ENCODE data around the gene SHQ1.

The SHQ1 gene

DNA sequence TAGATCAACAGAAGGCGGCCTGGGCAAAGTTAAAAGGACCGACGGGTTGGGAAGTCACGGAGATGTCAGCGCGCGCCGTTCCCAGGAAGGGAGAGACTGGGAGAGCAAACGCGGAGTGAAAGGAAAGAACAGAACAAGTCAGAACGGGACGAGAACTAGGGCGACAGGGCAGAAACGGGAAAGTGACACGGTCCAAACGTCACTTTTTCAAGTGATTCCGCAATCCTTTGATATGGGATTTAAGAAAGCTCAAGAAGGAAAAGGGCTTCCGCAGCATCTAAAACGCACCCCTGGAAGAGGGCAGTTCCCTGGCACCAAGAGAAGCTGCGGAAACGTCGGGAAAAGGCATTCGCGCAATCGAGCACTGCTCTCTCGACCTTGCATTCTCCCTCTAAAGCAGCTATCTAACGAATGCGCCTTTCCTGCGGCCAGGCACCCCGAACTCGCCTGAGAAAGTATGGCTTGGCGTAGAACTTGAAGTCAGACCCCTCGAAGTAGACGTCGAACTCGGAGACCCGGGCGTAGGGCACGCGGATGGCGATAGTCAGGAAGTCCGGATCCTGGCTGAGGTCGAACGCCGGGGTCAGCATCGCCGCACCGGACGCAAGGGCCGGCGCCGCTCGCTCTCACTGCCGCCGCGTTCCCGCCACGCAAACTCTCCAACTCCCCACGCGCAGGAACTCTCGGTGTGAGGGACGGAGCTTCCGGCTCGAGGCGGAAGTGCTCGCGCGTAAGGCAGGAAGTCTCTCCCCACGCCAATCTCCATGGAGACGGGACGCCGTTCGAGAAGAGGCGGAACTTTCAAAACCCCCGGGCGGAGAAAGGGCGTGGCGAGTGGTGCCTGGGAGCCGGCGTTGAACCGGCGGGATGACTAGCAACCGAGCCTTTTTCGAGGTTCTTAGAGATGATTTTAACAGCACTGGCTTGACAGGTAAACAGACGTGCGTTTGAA, at the start of gene SHQ1:
Gene SHQ1 (minus strand): TSS at position 695 of the 952 bp plus-strand sequence. CDS start 105 bp downstream, at position 590.
- DNase-seq, result peak; percentile 38

DNA sequence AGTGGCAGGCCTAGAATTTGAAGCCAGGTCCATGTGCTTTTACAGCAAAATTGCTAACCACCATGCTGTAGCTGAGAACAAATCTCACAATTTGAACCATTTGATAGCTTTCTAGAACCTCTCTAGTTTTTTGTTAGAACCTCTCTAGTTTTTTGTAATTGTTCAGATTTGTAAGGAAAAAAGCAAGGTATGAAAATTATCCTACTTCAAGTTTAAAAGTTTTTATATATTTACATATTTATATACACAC, 49.4 kb upstream of the SHQ1 start:
- DNase-seq, result no peak

DNA sequence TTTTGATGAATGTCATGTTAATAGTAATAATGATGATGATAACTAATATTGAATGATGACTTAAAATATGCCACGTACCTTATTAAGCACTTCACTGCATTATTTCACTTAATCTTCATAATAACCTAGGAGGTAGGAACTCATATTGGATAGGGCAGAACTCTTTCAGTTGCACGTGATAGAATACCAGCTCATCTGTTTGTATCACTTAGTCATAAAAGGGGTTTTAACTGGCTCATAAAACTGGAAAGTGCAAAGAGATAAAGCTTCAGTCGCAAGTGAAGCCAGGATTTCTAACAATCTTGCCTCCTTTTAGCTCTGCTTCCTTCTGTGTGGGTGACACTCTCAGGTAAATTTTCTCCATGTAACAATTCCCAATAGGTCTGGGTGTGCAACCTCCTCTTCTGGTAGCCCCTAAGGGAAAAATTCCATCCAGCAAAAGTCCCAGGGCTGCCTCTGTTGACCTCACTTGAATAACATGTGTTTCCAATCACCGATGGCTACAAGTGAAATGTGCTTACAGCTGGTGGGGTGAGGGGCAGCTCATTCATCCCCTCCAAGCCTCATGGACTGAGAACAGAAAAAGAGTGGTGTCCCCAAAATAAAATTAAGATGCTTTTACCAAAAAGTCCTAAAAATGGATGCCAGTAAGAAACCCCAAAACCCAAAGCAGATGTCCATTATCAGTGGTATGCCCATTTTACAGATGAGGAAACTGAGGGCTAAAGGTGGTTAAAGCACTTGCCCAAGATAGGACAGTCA, 48.9 kb upstream of the SHQ1 start:
- no peak for DNase-seq

DNA sequence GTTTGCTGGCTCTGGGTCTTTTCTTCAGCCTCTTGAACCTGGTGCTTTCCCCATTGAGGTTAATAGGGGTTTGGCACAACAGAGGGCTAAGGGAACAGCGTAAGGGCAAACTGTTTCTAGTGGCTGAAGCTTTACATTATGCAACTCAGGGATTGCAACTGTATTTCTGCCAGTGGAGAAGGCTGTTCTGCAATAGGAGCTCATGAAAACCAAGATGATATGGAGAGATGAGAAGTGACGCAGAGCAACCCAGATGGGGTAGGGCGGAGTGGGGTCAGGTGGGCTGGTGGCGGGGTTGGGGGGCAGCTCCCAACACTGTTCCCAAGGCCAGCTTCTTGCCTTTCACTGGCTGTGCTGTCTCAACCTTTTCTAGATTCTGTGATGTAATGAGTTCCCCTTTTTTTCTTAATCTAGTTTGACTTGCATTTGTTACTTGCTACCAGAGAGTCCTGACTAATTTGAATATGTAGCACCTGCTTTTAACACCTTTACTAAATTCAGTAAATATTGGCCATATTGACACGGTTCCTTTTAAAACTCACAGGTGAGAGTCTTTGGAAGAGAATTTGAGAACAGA, 46.8 kb upstream of the SHQ1 start:
- DNase-seq, result no peak

DNA sequence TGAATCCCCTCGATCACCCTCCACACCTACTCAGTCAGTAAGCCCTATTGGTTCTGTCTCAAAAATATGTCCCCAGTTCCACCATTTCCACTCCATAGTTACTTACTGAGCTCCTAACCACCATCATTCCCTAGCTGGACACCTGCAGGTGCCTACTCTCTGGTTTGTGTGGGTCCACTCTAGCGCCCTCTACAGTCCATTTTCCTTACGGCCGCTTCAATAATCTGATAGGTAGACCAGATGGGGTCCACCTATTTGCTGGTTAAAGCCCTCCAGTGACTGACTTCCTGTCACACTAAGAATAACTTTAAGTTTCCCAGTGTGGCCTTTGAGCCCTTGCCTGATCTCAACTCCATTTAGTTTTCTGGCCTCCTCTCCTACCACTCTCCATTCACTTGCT, 44.6 kb upstream of the SHQ1 start:
- DNase-seq, result no peak

DNA sequence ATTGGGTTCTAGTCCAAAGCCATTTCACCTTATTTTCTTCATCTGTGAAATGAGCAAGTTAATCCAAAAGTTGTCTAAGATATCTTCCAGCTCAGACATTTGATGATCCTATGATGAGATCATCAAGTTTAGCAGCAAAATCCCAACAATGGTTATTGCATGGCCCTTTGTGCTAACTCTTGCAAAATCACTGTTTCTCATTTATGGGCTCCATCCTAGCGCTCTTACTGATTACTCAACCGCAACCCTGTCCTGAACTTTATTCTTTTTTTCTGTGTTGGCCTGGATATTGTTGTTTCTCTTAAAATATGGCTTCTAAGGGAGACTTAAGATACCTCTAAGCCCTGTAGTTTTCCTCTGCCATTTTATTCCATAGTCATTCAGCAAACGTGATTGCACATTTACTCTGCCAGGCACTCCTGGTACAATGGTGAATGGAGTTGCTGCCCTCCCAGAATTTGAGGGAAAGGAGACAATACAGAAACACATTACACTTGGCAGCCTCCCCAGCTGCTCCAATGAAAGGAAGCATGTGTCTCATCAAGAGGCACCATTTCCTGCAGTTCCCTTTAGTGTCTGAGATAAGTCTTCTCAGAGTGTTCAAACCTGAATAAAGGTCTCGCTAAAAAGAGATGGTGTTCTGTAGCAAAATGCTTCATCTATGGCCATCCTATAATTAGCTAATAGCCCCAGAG, 44.0 kb upstream of the SHQ1 start:
- DNase-seq, result no peak

DNA sequence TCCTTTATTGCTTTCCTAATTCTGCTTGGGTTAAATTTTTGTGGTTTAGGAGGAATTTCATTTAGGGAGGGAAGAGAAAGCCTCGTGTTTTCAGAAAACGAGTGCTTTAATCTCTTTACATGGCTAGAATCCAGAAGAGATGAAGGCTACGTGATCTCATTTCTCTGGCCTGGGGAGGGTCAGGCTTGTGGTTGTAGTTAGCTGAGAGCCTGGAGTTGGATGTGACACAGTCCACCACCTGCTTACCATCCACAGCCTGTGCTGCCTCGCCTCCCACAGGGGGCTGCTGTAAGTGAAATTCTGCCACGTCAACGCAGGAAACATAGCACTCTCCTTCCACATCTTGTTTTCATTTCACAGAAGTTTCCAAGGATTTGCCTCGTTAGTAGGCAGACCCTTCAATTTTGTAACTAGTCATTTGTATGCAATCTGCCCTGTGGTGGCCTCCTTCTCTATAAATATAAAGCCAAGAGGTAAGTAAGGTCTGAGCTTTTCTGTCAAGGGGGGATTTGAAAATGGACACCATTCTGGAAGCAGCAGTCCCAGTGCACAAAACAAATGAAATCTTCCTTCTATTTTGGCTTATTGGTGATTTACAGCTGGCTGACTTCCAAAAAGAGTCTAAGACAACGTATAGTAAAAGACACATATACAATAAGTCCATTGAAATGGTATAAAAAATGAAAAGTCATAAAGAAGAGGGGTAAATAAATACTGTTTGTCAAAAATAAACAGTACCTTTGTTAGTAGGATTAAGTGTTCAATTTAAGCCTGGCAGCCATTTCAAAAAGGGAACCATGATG, 43.0 kb upstream of the SHQ1 start:
- DNase-seq, result no peak

DNA sequence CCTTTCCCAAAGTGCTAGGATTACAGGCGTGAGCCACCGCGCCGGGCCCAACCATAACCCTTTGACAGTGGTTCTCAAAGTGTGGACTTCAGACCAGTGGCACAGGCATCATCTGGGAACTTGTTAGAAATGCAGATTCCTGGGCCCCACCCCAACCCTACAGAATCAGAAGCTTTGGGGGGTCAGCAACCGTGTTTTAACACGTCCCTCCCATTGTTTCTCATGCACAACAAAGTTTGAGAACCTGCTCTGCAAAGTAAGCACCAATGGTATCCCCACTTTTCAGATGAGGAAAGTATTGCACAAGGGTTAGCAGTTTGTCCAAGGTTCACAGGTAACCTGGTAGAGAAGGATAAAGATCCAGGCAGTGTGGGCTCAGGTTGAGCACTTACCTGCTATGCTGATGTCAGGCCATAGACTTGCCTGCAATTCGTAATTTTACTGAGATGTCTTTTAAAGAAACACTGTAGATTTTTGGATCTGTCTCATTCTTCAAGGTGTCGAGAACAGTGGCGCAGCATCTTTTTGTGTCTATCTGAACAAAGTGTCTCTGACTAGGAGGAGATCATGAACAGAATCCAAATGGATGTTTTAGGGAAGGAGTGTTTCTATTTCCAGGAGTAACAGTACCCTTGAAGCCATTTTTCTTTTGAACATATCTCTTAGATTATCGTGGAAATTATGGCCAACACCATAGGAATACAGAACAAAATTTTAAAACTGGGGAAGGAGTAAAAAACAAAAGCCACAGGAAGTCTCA, 42.1 kb upstream of the SHQ1 start:
- no peak for DNase-seq

DNA sequence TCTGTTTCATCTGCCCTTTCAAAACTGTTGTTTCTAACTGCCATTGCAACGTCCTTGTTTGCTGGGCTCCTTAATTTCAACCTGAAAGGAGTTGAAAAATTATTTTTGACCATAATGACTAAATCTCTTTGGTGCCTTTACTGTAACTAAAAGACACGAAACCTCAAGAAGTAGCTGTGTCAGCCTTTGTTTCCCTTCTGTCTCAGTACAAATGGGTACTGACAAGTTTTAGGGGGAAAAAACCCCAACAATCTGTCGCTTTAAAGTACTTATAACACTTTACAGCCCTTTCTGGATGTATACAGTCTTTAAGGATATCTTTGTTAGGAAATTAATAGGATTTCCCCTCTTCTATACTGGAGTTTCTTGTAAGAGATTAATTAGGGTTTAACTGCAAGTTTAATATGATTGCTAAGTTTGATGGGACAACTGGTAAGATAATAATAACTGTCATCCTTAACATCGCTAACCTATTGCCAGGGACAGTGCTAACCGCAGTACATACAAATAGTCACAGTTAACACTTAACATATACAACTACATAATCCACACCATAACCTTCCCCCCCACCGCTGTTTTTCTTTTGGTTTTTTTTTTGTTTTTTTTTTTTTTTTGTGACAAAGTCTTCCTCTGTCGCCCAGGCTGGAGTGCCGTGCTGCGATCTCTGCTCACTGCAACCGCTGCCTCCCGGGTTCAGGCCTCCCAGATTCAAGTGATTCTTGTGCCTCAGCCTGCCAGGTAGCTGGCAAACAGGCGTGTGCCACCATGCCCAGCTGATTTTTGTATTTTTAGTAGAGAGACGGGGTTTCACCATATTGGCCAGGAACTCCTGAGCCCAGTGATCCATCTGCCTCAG, 41.3 kb upstream of the SHQ1 start:
- DNase-seq, result no peak

DNA sequence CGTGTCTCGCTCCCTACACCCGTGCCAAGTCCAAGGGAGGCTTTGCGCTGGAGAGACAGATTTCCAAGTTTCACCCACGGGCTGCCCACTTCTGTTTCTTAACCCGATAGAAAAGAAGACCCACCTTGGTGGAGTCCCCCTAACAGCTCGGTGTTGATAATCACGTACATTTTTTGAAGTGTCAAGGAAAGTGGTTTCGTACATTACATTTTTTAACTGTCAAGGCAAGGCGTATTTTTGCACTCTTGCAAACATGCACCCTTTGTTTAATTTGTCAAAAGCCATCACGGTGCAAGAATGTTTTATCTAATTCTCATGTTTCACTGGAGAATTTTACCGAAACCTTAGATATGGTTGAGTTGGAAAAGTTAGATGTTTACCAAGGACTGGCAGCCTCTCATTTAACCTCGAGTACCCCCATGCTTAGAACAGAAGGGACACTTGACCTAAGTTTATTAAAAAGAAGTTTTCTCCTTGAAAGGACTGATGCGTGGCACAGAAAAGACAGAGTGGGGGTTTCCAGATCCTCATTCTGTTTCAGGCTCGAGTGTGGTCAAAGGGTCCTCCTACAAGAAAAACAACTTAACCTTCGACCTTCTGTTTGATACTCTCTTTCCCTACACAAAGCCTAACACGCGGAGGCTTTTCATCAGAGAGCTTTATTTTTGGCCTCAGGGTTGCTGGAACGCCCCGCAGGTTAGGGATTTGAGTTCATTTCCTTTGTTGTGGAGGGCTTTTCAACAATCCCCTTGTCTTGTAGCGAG, 40.5 kb upstream of the SHQ1 start:
- DNase-seq, result no peak

DNA sequence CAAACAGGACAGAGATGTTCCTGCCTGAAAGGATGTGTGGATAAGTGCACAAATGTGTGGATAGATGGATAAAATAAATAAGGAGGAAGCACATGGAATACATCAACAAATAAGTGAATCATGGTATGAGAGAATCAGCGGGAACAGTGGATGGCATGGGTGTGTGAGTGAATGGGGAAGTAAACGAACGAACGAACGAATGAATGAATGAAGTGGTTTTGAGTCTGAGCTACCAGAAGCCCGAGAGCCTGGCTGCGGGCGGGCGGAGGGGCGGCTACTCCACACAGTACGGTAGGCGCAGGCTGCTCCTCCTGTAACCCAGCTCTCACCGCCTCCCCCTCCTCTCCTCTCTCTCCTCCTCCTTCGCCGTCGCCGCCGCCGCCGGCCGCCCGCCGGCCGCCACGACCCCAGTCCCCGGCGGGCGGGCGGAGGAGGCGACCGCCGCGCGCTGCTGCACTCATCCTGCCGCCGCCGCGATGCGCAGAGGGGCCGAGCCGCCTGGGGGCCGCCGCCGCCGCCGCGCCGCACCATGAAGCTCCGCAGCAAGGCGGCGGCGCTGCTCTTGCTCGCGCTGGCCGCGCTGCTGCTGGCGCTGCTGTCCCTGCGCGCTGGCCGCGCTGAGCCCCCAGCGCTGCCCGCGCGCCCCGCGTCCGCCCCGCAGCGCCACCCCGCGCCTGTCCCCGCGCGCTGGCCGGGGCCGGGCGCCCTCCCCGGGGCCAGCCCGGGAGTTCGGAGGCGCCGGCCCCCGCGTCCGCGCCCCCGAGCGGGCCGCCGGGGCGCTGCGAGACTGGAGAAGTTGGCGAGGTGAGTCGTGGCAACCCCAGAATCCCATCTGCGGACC, 39.7 kb upstream of the SHQ1 start, which contains the start of gene GXYLT2:
Gene GXYLT2 (plus strand): TSS at position 342 of the 841 bp plus-strand sequence. CDS start 188 bp downstream, at position 530.
- no peak for DNase-seq

DNA sequence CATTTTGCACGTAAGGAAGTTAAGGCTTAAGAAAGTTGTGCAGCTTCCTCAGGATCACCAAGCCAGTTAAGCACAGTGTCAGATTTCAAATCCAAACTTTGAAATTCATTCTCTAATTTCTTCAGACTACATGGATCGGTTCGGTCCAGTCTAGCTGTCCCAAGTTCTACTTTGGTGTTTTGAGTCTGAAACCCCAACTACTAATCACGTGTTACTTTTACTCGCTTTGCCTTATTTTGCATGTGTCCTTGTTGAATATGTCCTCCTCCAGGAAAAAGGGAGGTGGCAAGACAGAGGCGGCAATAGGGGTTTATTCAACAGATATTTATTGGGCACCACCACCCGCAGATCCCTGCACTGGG, 39.1 kb upstream of the SHQ1 start:
- DNase-seq, result no peak

DNA sequence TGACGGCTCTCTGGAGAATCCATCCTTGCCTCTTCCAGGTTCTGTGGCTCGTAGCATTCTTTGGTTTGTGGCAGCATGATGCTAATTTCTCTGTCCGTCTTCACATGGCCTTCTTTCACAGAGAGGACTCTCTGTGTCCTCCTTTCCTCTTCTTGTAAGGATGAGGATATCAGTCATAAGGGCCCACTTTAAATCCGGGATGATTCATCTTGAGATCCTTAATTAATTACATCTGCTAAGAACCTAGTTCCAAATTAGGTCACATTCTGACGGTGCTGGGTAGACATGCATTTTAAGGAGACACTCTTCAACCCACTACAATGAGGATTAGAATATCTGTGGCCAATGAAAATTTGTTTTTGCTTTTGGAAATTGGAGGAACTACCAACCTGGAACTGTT, 23.9 kb upstream of the SHQ1 start:
- DNase-seq, result no peak

DNA sequence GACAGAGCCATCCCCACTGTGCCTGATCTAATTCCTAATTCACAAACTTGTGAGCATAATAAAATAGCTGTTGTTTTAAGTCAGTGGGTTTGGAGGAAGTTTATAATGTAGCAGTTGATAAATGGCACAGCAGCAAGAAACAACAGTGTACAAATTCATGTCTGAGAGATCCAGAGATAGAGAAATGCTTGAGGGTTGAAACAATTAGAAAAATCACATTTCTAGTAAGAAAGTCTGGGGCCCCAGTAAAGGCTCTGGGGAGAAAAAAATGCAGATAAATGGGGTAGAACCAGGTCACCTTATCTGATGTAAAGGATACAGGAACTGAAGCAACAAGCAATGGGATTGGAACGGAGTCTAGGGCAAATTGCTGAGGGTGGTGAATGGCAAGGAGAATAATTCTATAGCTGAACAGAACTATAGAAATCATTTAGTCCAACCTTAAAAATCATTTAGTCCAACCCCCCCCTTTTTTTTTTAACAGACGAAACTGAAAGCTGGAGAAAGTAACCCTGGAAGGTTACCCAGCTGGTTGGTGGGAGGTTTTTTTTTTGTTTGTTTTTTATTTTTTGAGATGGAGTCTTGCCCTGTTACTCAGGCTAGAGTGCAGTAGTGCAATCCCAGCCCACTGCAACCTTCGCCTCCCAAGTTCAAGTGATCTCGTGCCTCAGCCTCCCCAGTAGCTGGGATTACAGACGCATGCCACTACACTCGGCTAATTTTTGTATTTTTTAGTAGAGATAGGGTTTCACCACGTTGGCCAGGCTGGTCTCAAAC, 14.3 kb upstream of the SHQ1 start:
- DNase-seq, result no peak

DNA sequence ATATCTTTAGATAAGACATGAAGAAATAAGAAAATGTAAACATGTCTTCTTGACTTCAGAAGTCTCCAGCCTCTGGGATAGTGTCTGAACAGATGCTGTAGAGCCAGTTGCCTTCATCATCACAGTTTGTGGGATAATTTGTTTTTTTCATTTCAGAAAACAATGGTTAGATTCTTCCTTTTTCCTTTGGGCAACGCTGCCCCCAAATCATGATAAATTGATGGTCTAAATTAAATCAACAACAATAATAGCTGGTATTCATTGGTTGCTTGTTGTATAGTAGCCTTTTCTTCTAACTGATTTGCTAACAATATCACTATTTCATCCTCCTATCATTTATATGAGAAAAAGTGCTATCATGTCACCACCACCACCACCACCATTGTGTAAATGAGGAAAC, 12.6 kb upstream of the SHQ1 start:
- DNase-seq, result no peak

DNA sequence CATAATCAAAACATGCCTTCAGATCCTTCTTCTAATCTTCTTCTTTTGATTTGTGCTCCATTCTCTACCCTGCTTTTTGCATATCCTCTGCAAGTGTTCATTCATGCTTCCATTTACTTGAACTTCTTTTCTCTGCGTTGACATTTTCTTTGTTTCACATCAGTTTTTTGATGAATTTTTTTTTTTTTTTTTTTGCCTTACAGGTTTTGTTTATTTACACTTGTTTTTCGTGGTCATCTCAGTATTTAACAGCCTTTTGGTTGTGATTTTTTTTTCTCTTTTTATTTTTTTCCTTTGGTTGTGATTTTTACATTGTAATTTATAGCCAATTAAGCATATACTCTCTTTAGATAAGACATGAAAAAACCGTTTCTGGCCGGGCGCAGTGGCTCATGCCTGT, 11.8 kb upstream of the SHQ1 start:
- no peak for DNase-seq

DNA sequence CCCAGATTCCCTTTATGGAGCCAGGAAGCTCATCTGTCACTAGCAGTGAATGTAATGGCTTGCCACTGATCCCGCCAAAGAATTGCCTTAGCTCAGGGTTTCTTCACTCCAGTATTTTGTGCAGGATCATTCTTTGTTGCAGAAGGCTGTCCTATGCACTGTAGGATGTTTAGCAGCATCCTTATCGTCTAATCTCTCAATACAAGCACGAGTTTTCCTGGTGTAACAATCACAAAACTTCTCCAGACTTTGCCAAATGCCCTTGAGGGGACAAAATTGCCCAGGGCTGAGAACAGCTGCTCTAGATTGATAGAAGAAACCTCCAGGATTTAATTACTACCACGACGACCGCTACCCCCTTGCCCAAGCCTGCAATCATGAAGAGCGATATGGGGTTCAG, 6.8 kb upstream of the SHQ1 start:
- DNase-seq, result no peak

DNA sequence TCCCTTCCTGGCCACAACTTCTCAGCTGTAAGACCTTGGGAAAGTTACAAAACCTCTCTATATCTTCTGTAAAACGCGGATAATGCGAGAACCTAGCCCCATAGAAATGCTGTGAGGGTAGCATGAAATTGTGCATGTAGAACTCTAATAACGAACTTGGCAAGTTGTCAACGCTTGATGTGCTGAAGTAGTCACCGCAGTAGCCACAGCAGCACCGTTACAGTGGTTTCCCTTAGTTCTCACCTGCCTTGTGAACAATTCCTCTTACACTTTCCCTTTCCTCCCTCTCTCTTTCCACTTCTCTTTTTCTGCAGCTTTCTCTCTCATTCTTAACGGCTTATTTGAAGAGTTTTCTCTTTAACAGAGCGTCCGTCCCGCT, 447 bp upstream of the SHQ1 start:
- no peak for DNase-seq
